HG03442 (cell line): ENCODE measurements around the gene ISOC2.
"Not testable (repeated sequence)": the region's sequence is repeated elsewhere in the genome, so short reads cannot be mapped to it uniquely, and the experiment has no call there.

Experiments used
- ATAC-seq: cut with Tn5 transposase; IDR thresholded peaks from one replicate; pipeline ENCODE4 v1.9.1; 2021; ENCODE audit warnings: mild to moderate bottlenecking, moderate library complexity; ENCODE audit not compliant: unreplicated experiment

The ISOC2 gene, protein sequence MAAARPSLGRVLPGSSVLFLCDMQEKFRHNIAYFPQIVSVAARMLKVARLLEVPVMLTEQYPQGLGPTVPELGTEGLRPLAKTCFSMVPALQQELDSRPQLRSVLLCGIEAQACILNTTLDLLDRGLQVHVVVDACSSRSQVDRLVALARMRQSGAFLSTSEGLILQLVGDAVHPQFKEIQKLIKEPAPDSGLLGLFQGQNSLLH

DNA sequence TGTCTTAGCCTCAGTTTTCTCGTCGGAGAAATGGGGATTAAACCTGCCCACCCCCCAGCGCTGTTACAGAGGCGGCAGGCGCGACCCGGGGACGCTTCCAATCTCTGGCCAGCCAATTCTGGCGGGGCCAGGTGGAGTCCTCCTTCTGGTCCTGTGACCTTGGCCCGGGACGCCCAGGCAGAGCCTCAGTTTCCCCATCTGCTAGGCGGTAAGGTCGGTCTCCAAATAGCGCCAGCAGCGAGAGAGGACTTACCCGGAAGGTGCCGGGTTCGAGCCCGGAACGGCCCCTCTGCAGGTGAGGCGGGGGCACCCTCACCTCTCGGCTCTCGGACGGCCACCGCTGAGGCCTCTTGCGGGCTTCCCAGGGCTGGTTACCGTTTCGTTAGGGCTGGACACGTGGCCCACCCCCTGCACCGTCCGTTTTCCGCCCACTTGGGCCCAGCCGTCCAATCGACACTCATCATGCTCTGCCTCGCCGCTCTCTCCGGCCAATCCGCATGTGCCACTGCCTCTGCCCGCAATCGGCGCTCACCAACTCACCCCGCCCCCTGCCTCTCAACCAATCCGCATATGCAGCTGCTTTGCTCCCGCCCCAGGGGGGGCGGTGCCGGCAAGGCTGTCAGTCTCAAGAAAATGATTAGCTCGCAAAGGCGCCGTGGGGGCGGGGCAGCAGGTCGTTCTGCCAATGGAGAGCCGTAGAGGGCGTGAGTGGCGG is at the start of gene ISOC2:
Gene ISOC2, minus strand, starts transcription at position 384 of the 715 bp plus-strand sequence. CDS start 5,156 bp downstream, outside the sequence.
- peak; percentile 92 for ATAC-seq

DNA sequence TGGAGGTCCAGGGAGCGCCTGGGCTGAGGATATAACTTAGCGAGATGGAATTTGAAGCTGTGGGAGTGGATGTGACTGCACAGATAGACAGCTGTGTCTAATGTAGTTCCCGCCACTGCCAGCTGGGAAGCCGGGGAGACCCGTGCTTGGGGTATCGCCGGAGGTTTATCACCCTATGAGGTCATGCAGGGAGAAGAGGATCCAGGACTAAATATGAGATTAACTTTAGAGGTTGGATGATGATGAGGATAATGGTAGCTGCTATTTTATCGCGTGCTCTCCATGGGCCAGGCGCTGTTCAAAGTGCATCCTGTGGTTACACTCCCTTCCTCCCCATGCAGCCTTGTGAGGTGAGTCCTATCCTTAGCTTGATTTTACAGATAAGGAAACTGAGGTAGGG is 46.7 kb upstream of the ISOC2 start:
- ATAC-seq: no peak

DNA sequence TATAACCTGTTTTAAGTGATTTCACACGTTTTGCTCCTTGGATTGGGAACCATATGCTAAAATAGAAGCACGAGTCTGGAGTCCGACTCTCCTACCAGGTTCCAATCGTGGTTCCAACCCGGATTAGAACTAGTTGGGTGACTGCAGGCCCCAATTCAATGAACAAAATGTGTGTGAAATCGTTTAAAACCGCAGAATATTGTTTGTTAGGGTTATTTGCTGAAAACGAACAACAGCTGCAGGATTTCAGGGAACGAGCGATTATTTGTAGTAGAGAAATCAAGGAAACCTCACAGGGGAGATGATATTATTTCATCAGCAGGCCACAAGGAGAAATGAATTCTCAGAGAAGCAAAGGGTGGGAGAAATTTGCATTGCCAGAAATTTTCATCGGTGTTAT is 43.5 kb upstream of the ISOC2 start:
- no peak for ATAC-seq

DNA sequence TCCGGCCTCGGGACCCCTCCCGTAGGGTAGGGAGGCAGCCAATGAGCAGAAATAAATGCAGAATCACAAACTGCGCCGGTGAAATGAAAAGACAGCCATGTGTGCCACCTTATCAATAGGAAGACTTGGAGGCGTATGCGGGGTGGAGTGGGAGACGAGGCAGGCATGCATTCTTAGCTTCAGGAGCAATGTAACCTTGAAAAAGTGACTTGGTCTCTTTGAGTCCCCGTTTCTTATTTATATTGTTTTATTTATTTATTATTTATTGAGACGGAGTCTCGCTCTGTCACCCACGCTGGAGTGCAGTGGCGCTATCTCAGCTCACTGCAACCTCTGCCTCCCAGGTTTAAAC is 42.8 kb upstream of the ISOC2 start:
- no peak for ATAC-seq

DNA sequence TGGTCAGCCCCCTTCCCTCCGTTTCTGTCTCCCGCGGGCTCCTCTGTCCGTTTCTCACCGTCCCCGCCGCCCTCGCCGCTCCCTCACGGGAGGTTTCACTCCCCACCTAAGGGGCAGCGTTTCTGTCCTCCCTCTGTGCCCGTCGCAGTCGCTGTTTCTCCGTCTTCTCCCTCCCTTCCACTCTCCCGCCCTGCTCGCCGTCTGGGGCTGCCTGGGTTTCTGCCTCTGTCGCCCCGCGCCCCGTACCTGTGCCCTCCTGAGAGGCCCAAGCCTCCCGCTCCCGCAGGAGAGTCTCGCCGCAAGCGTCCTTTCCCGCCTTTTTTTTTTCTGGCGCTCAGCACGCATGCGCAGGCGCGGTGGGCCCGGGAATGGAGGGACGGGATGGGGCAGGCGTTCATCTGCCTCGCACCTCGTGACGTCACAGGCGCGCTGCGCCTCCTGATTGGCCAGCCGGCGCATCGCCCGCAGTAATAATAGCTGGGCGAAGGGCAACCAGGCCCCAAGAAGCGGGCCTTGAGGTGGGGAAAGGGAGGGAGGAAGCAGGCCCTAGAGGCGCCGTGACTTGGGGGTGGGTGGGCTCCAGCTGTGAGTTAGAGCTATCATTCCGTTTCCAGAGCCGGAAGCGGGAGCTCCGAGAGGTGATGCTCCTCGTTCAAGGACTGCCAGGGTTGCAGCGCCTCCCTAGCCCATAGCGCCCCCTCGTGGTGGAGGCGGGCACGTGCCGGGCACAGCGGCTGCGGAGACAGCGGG is 42.2 kb upstream of the ISOC2 start:
- ATAC-seq: peak; percentile 90

DNA sequence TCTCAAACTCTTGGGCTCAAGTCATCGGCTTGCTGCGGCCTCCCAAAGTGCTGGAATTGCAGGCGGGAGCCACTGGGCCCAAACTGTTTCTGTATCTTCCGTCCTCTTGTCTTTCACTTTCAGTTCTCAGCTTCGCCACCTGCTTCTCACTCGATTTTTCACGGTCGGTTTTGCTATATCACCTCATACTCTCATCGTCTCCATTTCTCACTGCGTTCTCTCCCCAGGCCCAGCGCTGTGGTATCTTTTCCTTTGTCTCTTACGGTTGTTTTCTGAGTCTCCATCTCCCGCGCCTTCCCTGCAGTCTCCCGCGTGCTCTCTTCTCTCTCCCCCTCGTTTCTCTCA is 41.7 kb upstream of the ISOC2 start:
- no peak for ATAC-seq

DNA sequence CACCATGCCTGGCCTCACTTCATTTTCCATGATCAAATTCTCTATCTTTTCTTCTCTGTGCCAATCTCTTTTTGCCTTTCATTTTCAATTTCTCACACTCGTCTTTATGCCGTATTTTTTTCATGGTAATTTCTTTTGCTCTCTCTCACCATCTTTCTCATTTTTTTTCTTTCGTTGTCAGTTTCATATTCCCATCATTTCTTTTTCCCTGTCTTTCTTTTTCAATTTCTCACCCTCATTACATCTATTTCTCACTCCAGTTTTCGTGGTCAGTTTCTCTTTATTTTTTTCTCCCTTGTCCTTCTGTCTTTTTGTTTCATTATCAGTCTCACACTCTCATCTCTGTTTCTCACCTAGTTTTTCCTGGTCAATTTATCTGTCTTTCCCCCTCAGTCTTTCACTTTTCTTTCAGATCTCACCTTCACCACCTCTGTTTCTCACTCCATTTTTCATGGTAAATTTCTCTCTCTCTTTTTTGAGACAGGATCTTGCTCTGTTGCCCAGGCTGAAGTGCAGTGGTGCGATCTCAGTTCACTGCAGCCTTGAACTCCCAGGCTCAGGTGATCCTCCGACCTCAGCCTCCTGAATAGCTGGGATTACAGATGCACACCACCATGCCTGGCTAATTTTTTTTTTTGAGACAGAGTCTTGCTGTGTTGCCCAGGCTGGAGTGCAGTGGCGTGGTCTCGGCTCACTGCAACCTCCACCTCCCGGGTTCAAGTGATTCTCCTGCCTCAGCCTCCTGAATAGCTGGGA is 40.9 kb upstream of the ISOC2 start:
- ATAC-seq: no peak

DNA sequence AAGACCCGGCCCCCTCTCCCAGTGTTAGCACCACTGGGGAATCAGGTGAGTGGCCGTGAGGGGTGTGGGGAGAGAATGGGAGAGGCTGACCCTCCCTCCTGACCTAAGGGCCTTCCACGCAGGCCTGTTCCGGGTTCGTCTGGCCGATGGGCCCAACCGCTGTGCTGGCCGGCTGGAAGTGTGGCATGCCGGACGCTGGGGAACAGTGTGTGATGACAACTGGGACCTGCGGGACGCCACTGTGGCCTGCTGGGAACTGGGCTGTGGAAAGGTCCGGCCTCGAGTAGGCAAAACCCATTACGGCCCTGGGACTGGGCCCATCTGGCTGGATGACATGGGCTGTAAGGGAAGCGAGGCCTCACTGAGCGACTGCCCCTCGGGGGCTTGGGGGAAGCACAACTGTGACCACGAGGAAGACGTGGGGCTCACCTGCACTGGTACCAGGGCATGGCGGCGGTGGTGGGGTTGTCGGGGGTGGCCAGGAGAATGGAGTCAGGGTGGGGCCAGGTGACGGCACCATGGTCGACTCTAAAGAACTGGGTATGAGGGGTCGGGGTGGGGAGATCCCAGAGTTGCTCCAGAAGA is 39.0 kb upstream of the ISOC2 start:
- ATAC-seq: no peak

DNA sequence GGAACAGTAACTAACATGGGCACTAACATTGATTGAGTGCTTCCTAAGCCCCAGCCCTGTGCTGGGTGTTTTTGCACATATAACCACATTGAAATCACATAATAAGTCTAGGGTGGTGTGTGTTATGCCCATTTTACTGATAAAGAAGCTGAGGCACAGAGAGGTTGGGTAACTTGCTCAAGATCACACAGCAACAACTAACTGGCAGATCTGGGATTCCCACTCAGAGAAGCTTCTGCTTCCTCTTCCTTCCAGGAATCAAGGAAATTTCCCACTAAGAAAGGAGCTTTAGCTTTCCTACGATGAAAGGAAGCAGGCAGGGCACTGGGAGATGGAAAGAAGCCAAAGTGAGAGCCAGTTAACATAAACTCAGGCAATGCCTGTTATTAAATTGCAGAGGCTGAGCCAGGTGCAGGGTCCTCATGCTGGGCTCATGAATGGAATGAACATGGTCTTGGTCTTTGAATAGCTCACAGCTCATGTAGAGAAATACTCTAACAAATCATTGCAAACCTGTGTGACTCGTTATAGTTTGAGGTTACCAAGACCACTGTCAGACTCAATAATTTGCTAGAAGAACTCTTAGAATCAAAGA is 36.9 kb upstream of the ISOC2 start:
- ATAC-seq: no peak

DNA sequence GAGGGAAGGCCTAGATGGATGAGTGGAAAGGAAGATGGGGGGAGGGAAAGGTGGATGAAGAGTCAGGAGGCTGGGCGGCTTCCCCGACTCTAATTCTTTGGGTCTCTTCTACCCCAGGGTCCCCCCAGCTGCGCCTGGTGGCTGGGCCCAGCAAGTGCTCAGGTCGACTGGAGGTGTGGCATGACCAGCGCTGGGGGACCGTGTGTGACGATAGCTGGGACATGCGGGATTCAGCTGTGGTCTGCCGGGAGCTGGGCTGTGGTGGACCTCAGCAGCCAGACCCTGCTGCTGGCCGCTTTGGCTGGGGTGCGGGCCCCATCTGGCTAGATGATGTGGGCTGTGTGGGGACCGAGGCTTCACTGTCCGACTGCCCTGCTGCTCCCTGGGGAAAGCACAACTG is 36.3 kb upstream of the ISOC2 start:
- no peak for ATAC-seq

DNA sequence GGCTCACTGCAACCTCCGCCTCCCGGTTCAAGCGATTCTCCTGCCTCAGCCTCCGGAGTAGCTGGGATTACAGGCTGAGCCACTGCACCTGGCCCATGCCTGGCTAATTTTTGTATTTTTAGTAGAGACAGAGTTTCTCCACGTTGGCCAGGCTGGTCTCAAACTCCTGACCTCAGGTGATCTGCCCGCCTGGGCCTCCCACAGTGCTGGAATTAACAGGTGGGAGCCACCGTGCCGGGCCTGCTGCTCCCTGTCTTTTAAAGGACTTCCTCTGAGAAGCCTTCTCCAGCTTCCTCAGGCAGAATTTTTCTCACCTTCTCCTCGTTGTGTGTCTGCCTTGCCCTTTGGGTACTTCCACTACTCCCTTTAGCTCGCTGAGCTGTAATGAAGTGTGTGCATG is 35.4 kb upstream of the ISOC2 start:
- not testable (repeated sequence) for ATAC-seq

DNA sequence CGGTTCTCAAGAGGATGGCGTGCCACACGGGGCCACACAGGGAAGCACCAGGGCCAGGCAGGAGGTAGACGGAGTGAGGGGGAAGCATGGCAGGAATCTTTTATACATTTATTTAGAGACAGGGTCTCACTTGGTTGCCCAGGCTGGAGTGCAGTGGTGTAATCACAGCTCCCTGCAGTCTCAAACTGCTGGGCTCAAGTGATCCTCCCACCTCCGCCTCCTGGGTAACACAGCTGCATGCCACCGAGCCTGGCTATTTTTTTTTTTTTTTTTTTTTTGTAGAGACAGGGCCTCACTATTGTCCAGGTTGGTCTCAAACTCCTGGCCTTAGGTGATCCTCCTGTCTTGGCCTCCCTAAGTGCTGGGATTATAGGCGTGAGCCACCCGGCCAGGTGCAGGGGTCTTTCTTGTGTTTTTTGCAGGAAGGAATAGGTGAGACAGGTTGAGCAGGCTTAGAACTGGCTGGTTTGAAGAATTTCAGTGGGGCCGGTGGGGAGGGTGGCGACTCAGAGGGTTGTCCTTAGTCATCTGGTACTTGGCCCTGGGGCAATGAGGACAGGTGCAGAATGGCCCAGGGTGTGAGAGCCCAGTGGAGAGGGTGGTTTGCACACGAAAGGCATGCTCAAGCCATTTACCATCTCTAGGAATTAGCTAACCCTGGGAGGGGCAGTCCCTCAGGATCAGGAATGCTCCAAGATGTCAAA is 34.4 kb upstream of the ISOC2 start:
- no peak for ATAC-seq

DNA sequence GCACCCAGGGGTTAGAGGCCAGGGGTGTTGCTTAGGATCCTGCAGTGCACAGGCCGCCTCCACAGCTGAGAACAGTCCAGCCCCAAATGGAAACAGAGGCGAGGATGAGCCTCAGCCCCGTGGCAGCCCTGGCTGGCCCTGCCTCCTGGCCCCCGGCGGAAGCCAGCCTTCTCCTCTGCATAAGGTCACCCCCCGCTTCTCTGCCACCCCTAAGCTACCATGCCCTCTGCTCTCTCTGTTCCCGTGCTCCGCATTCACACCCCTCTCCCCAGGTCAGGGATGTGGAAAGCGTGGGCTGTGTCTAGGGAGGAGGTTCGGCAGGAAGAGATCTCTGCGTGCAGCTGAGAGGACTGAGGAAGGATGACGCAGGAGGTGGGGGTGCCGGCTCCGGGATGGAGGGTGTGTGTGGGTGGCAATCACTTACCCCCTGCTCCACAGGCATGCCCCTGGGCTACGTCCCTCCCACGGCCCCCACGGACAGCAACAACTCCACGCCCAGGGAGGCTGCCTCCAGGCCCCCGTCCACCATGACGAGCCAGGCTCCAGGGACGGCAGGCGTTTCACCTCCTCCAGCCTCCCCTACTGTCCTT is 32.8 kb upstream of the ISOC2 start:
- ATAC-seq: no peak

DNA sequence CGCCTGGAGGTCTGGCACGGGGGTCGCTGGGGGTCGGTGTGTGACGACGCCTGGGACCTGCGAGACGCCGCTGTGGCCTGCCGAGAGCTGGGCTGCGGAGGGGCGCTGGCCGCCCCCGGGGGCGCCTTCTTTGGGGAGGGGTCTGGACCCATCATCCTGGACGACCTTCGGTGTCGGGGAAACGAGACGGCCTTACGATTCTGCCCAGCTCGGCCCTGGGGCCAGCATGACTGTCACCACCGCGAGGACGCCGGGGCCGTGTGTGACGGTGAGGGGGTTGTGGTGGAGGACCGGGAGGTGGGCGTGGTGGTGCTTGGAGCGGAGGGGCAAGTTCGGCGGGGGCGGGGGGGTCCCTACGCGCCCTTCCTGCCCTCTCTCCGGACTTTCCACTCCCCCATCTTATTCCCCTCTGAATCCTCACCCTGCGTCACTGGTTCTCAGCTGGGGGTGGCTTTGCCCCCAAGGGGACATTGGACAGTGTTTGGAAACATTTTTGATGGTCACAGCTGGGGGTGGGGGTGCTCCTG is 32.3 kb upstream of the ISOC2 start:
- no peak for ATAC-seq

DNA sequence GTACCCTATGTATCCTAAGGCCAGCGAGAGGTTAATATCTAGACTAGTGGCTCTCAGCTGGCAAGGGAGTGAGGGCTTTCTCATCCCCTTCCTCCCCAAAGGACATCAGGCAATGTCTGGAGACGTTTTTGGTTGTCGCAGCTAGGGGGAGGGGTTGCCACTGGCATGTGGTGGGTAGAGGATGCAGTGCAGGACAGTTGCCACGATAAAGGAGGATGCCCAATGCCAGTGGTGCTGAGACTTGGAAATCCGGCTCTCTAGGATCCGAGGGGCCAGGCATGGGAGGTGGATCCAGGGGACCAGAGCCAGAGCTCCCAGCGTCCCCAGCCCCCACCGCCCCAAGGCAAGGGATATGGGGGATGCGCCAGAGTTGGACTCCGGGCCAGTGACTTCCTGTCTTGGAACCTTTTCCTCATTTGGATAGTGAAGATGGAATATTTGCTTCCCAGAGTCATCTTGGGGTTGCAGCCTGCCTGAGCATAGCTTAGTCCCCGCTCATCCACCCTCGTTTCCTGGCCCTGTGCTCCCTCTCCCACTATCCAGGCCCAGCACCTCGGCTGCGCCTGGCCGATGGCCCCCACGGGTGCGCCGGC is 31.7 kb upstream of the ISOC2 start:
- no peak for ATAC-seq

DNA sequence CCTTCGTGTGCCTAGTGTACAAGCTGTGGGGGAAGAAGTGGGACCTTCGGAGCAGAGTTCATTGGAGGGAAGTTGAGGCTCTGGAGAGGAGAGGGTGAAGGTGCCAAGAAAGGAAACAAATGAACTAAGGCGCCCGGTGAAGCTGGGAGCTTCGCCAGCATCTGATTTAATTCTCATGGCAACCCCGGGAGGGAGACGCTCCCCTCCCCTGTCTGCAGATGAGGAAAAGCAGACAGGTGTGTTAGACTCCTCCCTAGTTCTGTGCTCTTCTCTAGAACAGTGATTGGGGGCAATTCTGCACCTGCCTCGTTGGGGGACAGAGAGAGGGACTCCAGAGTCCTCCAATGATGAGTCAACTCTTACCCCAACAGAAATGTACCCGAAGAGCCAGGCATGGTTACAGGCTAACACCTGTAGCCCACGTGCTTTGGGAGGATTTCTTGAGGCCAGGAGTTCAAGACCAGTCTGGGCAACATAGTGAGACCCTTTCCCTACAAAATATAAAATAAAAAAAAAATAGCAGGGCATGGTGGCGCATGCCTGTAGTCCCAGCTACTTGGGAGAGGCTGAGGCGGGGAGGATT is 31.0 kb upstream of the ISOC2 start:
- ATAC-seq: no peak

DNA sequence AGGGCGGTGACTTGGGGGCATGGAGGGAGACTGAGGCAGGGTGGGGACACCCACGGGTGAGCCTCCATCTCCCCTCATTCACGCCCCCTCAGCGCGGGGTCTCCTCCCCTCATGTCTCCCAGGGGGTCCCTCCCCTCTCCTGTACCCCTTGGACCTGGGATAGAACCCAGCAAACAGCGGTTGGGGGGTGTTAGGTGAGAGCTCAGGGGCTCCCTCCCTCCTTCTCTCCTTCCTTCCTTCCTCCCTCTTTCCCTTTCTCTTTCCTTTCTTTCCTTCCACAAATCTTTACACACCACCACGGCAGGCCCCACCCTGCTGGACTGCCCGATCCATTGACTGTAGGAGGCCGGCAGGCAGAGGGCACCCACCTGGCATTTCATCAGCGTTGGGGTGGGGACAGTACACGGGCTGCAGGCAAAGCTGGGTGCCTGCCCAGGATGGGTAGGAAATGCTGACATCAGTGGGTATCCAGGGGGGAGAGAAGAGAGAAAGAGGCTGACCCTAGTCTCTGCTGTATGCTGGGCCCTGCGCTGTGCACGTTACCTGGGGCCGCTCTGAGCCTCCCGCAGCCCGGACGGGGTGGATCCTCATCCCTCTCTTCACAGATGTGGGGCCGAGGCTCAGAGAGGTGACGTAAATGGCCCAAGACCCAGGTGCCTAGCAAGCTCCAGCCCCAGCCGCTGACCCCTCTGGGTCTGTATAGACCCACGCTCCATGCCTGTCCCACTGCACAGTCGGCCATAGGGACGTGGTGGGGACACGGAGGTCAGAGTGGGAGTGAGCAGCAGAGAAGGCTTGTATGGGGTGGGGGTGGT is 30.3 kb upstream of the ISOC2 start:
- no peak for ATAC-seq
